ENCODE results near the gene KLHDC8A.

DNA sequence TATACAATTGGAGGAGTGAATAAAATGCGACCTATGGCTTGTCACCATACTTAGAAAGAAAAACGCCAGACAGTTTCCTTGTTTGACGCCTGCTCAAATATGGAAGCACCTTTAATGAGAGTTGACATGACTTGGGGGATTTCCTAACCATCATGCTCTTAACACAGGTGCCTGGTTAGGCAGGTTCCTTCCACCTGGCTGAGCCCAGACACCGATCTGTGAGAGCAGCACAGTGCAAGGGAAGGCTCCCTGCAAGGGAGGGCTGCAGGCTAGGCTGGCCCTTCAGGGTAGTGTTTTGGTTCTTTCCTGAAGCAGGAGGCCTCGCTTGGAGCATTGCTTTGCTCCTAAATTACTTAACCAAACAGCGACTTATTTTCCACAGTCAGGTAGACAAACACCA lies 24.6 kb upstream of the KLHDC8A start:
- TF ChIP-seq CTCF (conservative IDR thresholded peaks at IDR 0.05 in 1 of 2, IDR thresholded peaks at IDR 0.05 in 1 of 2; ENCODE audit: low read depth in 1 of 2, low read length in 2 of 2) = no peak
- TF ChIP-seq EZH2 (IDR thresholded peaks at IDR 0.05; ENCODE audit: low read length, missing control alignments) = no peak
